GM12801 (cell line): ENCODE results near the gene EDRF1.

Experiments
- TF ChIP-seq, protein P1 (sequence below): IDR thresholded peaks from one replicate; pipeline ENCODE4 v1.5.1; 2011; ENCODE audit warnings: control low read depth; ENCODE audit not compliant: insufficient read length; ENCODE audit errors: extremely low read depth

The EDRF1 gene

DNA sequence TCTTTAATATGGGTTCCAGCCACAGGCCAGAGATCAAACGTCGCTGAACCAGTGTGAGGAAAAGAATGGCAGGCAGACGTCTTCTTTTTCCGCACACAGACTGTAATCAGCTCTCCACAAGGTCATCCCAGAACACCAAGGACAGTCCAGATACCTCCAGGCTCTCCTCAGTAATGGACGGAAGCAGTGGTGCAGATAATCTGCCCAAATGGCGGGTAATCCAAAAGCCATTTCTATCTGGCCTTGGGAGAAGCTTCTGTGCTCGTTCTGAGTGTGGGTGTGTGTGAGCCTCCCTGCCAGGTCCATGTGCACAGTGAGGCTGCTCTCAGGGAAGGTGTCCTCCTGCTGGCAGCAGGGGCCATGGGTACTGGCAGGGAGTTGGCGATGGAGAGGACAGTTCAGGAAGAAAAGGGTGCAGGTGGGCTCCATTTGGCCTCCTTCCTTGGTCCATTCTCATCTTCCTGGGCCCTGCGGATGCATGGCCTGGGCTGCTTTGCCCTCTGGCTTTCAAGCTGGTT lies 21.0 kb upstream of the EDRF1 start:
- TF ChIP-seq, protein P1, sequence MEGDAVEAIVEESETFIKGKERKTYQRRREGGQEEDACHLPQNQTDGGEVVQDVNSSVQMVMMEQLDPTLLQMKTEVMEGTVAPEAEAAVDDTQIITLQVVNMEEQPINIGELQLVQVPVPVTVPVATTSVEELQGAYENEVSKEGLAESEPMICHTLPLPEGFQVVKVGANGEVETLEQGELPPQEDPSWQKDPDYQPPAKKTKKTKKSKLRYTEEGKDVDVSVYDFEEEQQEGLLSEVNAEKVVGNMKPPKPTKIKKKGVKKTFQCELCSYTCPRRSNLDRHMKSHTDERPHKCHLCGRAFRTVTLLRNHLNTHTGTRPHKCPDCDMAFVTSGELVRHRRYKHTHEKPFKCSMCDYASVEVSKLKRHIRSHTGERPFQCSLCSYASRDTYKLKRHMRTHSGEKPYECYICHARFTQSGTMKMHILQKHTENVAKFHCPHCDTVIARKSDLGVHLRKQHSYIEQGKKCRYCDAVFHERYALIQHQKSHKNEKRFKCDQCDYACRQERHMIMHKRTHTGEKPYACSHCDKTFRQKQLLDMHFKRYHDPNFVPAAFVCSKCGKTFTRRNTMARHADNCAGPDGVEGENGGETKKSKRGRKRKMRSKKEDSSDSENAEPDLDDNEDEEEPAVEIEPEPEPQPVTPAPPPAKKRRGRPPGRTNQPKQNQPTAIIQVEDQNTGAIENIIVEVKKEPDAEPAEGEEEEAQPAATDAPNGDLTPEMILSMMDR, result no peak

- TF ChIP-seq, protein P1, result no peak
Measured at GRCh38 chr10:125699562-125700143, 19.9 kb upstream of the EDRF1 start.

GRCh38 chr10:125700355-125700911 lies 19.1 kb upstream of the EDRF1 start:
- TF ChIP-seq, protein P1, result no peak

GRCh38 chr10:125707541-125708468 lies 11.7 kb upstream of the EDRF1 start:
- TF ChIP-seq, protein P1, result no peak

DNA sequence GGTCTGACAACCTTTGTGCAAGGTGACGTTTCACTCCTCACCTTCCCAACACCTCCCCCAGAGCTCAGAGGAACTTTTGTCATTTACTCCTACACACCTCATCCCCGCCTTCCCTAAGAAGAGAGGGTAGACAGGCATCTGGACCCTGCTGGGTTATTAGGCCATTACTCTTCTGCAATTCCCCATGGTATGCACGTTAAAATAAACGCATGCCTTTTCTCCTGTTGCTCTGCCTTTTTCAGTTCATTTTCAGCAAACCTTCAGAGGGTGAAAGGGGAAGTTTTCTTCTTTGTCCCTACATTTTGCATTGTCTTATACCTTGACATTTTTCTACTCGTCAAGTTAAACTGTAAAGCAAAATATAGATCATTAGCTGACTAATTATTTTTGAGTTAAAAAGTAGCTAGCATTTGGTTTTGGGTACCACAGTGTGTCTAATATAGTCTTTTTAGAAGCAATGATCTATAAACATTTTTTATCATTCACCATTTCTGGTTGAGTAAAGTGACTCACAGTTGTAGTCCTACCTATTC lies 10.5 kb upstream of the EDRF1 start:
- TF ChIP-seq, protein P1, result no peak

DNA sequence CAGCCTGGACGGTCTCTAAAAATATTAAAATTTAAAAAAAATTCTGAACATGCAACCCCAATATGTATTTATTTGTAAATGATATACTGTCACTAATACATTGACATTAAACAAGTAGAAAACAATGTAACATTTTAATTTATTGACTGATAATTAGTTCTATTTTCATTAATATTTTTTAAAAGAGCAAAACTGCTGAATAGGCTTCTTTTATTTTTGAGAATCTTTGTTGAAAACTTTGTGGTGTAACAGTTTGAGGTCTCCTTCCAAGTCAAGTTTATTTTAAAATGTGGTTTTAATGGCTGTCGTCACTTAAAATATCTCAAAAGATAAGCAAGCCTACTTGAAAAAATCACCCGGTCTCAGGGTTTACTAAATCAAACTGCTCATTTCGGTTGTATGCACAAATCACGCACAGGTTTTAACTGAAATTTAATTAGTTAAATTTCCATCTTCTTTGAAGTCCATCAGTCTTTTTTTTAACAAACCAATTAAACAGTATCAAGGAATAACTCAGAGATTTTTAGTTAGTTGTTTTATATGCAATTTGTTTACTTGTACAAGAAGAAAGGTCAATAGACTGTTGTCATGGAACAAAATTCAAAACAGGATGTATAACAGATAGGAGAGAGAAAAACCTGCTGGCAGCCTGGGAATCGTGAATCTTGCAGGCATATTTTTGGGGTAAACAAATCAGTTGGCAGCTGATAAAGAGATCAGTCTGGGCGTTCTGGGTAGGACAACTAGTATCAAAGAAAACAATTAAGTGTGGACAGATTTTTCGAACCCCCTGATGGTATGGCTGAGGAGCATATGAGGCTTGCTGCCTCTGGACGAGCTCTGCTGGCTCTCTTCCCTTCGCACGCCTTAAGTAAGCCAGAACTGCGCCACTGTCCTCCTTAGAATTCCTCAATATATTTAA lies 9.7 kb upstream of the EDRF1 start:
- TF ChIP-seq, protein P1, result no peak
